ENCODE results near the gene PLN.

GRCh38 chr6:118504611-118505010, 43.5 kb upstream of the PLN start:
- no peak for TF ChIP-seq ZNF16 (tag by site-specific recombination; IDR thresholded peaks at IDR 0.05; ENCODE audit: low read depth)
- TF ChIP-seq ZBTB26 (tag by site-specific recombination; optimal IDR thresholded peaks at IDR 0.05), result no peak
- no peak for TF ChIP-seq CTCF (tag by site-specific recombination; IDR thresholded peaks at IDR 0.05)
- TF ChIP-seq ZNF416 (tag by site-specific recombination; IDR thresholded peaks at IDR 0.05), result no peak
- no peak for TF ChIP-seq ZNF391 (tag by site-specific recombination; IDR thresholded peaks at IDR 0.05; ENCODE audit: borderline replicate concordance, low read depth)
- no peak for TF ChIP-seq ZNF561 (tag by site-specific recombination; IDR thresholded peaks at IDR 0.05; ENCODE audit: borderline replicate concordance)
- no peak for TF ChIP-seq ZNF2 (tag by site-specific recombination; IDR thresholded peaks at IDR 0.05)
- TF ChIP-seq REPIN1 (tag by site-specific recombination; IDR thresholded peaks at IDR 0.05; ENCODE audit: low read depth), result no peak
- no peak for TF ChIP-seq KLF10 (tag by site-specific recombination; IDR thresholded peaks at IDR 0.05)
- no peak for TF ChIP-seq ATF2 (tag by site-specific recombination; IDR thresholded peaks at IDR 0.05; ENCODE audit: low read depth)
- no peak for TF ChIP-seq ZNF843 (tag by site-specific recombination; IDR thresholded peaks at IDR 0.05)
- TF ChIP-seq MYNN (tag by site-specific recombination; IDR thresholded peaks at IDR 0.05; ENCODE audit: borderline replicate concordance), result no peak
- no peak for TF ChIP-seq TCF7L2 (IDR thresholded peaks at IDR 0.05; ENCODE audit: borderline replicate concordance, low read depth, low read length)
- no peak for TF ChIP-seq ZSCAN4 (tag by site-specific recombination; IDR thresholded peaks at IDR 0.05)
